Right lobe of liver (tissue), 4 donors: ENCODE data around the gene KCNJ16.

Source experiments
- POLR2A ChIP-seq: fragments of 450-650 bp; IDR thresholded peaks from one replicate; pipeline ENCODE4 v1.6.1; 2017; ENCODE audit warnings: antibody characterized with exemption, mild to moderate bottlenecking
- TF ChIP-seq, protein P1 (sequence below), 4 donors: fragments of 200-600 bp in 3 of 4; fragments of 450-650 bp in 1 of 4; IDR thresholded peaks; one replicate each; pipeline versions ENCODE4 v1.5.1 to v1.8.0; 2016 to 2022; ENCODE audit warnings: antibody characterized with exemption in 4 of 4, mild to moderate bottlenecking in 2 of 4
- donor health status: DM: no; HTN: no; CAD: no.
- donor health status: DM: no; HTN: no; CAD: no.
- donor health status: DM: no; HTN: yes; CAD: no.

DNA sequence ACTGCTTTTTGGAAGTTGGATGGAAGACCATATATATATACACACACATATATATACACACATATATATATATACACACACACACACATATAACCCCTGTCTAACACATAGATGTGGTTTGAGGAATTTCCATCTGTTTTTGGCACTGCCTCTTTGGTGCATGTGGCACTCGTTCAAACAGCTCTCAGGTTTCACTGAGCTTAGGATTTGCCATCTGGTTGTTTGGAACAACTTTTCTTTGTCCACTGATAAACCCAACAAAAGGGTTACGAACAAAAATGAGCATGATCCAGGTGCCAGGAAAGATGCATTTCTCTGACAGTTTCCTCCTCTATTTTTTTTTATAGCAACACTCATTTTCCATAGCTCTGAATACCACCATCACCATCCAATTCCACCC is 14.6 kb upstream of the KCNJ16 start:
- TF ChIP-seq, protein P1, sequence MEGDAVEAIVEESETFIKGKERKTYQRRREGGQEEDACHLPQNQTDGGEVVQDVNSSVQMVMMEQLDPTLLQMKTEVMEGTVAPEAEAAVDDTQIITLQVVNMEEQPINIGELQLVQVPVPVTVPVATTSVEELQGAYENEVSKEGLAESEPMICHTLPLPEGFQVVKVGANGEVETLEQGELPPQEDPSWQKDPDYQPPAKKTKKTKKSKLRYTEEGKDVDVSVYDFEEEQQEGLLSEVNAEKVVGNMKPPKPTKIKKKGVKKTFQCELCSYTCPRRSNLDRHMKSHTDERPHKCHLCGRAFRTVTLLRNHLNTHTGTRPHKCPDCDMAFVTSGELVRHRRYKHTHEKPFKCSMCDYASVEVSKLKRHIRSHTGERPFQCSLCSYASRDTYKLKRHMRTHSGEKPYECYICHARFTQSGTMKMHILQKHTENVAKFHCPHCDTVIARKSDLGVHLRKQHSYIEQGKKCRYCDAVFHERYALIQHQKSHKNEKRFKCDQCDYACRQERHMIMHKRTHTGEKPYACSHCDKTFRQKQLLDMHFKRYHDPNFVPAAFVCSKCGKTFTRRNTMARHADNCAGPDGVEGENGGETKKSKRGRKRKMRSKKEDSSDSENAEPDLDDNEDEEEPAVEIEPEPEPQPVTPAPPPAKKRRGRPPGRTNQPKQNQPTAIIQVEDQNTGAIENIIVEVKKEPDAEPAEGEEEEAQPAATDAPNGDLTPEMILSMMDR (IDR thresholded peaks at IDR 0.05): no peak
- TF ChIP-seq POLR2A: no peak
